ENCODE results near the gene ABLIM3. TPM values are rescaled to one million over a fixed set of nuclear protein-coding genes. Genes with fewer than 3 reads are reported as not detected.

The ABLIM3 gene
- total RNA-seq, 2 experiments from 2014 or later = not detected

DNA sequence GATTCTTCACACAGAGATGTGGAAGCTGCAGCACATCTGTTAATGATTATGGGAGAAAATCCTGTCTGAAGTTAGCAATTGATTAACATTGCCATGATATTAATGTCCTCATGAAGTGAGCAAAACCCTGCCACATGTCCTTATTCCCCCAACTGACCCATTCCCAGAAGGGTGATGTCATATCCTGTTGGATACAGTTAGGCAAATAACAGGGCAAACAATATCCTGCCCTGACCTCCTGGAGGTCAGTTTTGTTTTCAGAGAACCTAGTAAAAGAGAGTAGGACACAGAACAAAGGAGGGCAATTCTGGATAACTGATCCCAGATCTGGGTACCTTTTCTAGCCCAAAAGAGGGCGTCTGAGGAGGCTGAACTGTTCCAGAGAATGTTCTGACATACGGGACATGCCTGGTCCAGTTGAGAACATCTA is 11.0 kb downstream of the ABLIM3 start:
- DNase-seq = no peak
- TF ChIP-seq, protein P1, sequence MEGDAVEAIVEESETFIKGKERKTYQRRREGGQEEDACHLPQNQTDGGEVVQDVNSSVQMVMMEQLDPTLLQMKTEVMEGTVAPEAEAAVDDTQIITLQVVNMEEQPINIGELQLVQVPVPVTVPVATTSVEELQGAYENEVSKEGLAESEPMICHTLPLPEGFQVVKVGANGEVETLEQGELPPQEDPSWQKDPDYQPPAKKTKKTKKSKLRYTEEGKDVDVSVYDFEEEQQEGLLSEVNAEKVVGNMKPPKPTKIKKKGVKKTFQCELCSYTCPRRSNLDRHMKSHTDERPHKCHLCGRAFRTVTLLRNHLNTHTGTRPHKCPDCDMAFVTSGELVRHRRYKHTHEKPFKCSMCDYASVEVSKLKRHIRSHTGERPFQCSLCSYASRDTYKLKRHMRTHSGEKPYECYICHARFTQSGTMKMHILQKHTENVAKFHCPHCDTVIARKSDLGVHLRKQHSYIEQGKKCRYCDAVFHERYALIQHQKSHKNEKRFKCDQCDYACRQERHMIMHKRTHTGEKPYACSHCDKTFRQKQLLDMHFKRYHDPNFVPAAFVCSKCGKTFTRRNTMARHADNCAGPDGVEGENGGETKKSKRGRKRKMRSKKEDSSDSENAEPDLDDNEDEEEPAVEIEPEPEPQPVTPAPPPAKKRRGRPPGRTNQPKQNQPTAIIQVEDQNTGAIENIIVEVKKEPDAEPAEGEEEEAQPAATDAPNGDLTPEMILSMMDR (IDR thresholded peaks at IDR 0.05) = no peak
- Mint-ChIP-seq H3K9me3 (no peaks in the 10 kb centered on the region), H3K4me3 (no peak overlapping the region), H3K36me3 (ENCODE audit: low read depth) (no peaks in the 10 kb centered on the region), H3K27me3 (peaks cover 7% of the 10 kb centered on the region), H3K27ac (no peak overlapping the region), H3K4me1 (ENCODE audit: low read depth) (no peaks in the 10 kb centered on the region)
- ATAC-seq (ENCODE audit: poor library complexity) = no peak
- intact Hi-C loops (cut with DNase I, micrococcal nuclease) = no loop called here
- ChIA-PET POLR2A (interaction anchor here (1.1 kb wide), 1 partner anchor 8 kb away, joined by 3 read pairs; no protein-coding TSS in a partner anchor), CTCF (interaction anchor here (0.6 to 0.9 kb wide), 1 partner anchor 11 kb away, joined by 3 read pairs; the partner anchor contains the start of gene ABLIM3)
- H3K4me1 ChIP-seq (ENCODE audit: insufficient read depth, low read length) = no peaks in the 10 kb centered on the region
- H3K27me3 ChIP-seq (ENCODE audit: control insufficient read depth in 1 of 2, insufficient read depth in 2 of 2, low read length in 2 of 2) = peaks cover 0 to 12% of the 10 kb centered on the region in 2 experiments
- H3K9me3 ChIP-seq (ENCODE audit: control insufficient read depth in 1 of 2, insufficient read depth in 1 of 2, low read length in 2 of 2) = peaks cover 0 to 4% of the 10 kb centered on the region in 2 experiments
- no peak overlapping the region for H3K4me3 ChIP-seq (ENCODE audit: low read length)
- no peak overlapping the region for H3K27ac ChIP-seq (ENCODE audit: low read depth in 1 of 2, low read length in 2 of 2)
- H3K36me3 ChIP-seq (ENCODE audit: insufficient read depth, low read length) = no peaks in the 10 kb centered on the region

DNA sequence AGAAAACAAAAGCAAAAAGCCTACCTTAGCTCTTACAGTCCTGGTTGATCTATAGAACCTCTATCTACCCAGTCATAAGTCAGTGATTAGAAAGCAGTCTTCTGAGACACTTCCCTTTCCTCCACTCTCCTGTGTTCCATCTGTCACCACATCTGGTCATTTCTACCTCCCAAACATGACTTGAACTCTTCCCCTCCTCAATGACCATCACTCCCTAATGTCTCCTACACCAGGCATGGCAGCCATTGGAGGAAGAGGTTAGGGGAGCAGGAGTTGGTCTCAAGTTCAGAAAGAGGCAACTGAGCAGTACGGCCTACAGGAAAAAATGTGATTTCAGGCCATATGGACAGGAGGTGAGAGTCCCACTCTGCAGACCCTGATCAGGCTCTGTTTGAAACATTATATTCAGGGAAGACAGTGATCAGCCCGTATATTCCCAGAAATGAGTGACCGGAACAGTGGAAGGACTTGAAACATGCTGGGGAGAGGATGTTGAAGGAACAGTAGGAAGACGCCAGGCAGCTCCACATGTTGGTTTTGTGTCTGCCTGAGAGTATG is 12.0 kb downstream of the ABLIM3 start:
- CTCF ChIA-PET = interaction anchor here (0.9 kb wide), 1 partner anchor 12 kb away, joined by 3 read pairs; the partner anchor contains the start of gene ABLIM3
- intact Hi-C loops (cut with DNase I, micrococcal nuclease) = no loop called here
- H3K36me3 ChIP-seq (ENCODE audit: insufficient read depth, low read length) = no peaks in the 10 kb centered on the region
- POLR2A ChIA-PET = interaction anchor here (1.1 kb wide), 1 partner anchor 9 kb away, joined by 3 read pairs; no protein-coding TSS in a partner anchor
- H3K36me3 Mint-ChIP-seq (ENCODE audit: low read depth) = no peaks in the 10 kb centered on the region
- no peaks in the 10 kb centered on the region for H3K9me3 Mint-ChIP-seq
- H3K27me3 Mint-ChIP-seq = peaks cover 7% of the 10 kb centered on the region
- DNase-seq = no peak
- TF ChIP-seq, protein P1 (IDR thresholded peaks at IDR 0.05) = no peak
- no peaks in the 10 kb centered on the region for H3K4me1 Mint-ChIP-seq (ENCODE audit: low read depth)
- no peak overlapping the region for H3K4me3 ChIP-seq (ENCODE audit: low read length)
- peaks cover 0 to 10% of the 10 kb centered on the region in 2 experiments for H3K27me3 ChIP-seq (ENCODE audit: control insufficient read depth in 1 of 2, insufficient read depth in 2 of 2, low read length in 2 of 2)
- H3K27ac Mint-ChIP-seq = no peak overlapping the region
- no peak for ATAC-seq (ENCODE audit: poor library complexity)
- no peak overlapping the region for H3K27ac ChIP-seq (ENCODE audit: low read depth in 1 of 2, low read length in 2 of 2)
- H3K4me1 ChIP-seq (ENCODE audit: insufficient read depth, low read length) = no peaks in the 10 kb centered on the region
- peaks cover 0 to 4% of the 10 kb centered on the region in 2 experiments for H3K9me3 ChIP-seq (ENCODE audit: control insufficient read depth in 1 of 2, insufficient read depth in 1 of 2, low read length in 2 of 2)
- H3K4me3 Mint-ChIP-seq = no peak overlapping the region

DNA sequence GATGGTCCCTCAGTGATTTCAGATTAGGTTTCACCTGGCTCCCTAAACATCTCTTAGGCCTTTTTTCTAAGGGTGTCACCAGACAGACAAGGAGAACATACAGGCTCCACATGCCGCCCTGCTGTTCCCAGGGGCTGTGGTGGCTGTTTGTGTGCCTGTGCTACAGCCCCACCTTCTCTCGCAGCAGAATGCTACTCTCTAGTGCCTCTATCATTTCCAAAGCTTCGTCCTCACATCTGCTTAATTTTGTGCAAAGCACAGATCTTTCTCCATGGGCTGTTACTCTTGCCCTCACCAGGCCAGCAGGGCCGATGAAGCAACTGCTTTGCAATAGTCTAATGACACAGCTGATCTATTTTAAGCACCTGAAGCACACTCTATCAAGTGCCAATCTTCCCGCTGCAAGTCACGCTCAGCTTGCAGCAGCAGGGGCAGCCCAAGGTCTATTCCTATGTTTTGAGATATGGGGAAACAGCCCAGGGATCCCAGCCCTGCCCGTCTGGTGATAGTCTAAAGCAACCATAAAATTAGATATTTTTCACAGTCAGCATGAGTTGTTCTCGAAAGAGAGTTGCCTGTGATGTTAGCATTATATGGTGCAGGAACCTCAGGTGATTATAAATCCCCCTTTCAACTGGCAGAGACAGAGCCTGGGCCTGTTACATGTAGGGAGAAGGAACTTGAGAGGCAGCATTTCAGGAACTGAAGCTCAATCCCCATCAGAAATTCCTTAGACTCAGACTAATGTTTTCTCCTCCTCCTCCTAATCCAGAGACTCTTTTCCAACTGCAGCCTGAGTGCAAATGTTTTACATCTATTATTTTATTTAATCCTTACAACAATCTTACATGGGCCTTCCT is 12.7 kb downstream of the ABLIM3 start:
- no peaks in the 10 kb centered on the region for H3K4me1 Mint-ChIP-seq (ENCODE audit: low read depth)
- no peaks in the 10 kb centered on the region for H3K36me3 Mint-ChIP-seq (ENCODE audit: low read depth)
- CTCF ChIA-PET = no interaction called here
- DNase-seq (no peak), ATAC-seq (ENCODE audit: poor library complexity) (no peak)
- no peaks in the 10 kb centered on the region for H3K4me1 ChIP-seq (ENCODE audit: insufficient read depth, low read length)
- H3K36me3 ChIP-seq (ENCODE audit: insufficient read depth, low read length) = no peaks in the 10 kb centered on the region
- no peak overlapping the region for H3K27ac ChIP-seq (ENCODE audit: low read depth in 1 of 2, low read length in 2 of 2)
- H3K9me3 ChIP-seq (ENCODE audit: control insufficient read depth in 1 of 2, insufficient read depth in 1 of 2, low read length in 2 of 2) = no peaks in the 10 kb centered on the region
- no peak overlapping the region for H3K4me3 ChIP-seq (ENCODE audit: low read length)
- TF ChIP-seq, protein P1 (IDR thresholded peaks at IDR 0.05) = no peak
- POLR2A ChIA-PET = interaction anchor here (1.1 kb wide), 1 partner anchor 86 kb away, joined by 3 read pairs; no protein-coding TSS in a partner anchor
- no peak overlapping the region for H3K27ac Mint-ChIP-seq
- no peaks in the 10 kb centered on the region for H3K9me3 Mint-ChIP-seq
- H3K4me3 Mint-ChIP-seq = no peak overlapping the region
- peaks cover 0 to 3% of the 10 kb centered on the region in 2 experiments for H3K27me3 ChIP-seq (ENCODE audit: control insufficient read depth in 1 of 2, insufficient read depth in 2 of 2, low read length in 2 of 2)
- intact Hi-C loops (cut with DNase I, micrococcal nuclease) = no loop called here
- peaks cover 7% of the 10 kb centered on the region for H3K27me3 Mint-ChIP-seq

Data from CD4-positive, alpha-beta T cell (primary cell).